Kidney epithelial cell (primary cell): ENCODE measurements around the gene METTL26. TPM values are rescaled to one million over a fixed set of nuclear protein-coding genes. Genes with fewer than 3 reads are reported as not detected.

Experiments
- DNase-seq: peaks from one replicate; pipeline ENCODE4 v3.0.0-alpha.2; 2010; ENCODE audit warnings: low read depth
- H3K27me3 ChIP-seq: 2 replicates; pipeline ENCODE4 v1.6.0; 2011; ENCODE audit warnings: low read length; ENCODE audit not compliant: control insufficient read depth, insufficient read depth
- H3K36me3 ChIP-seq: 2 replicates; pipeline ENCODE4 v1.5.1; 2011; ENCODE audit warnings: low read length; ENCODE audit not compliant: control insufficient read depth, insufficient read depth
- H3K4me3 ChIP-seq: 2 replicates; pipeline ENCODE4 v1.5.1; 2011; ENCODE audit warnings: low read depth, mild to moderate bottlenecking, control low read depth, low read length
- CTCF ChIP-seq: IDR thresholded peaks from 2 replicates; pipeline ENCODE4 v1.5.1; 2011; ENCODE audit warnings: mild to moderate bottlenecking, moderate library complexity, low read length, control low read depth, inconsistent platforms; ENCODE audit not compliant: insufficient read depth, poor library complexity, severe bottlenecking
- total RNA-seq: library from RNA; depleted of rRNA; stranded (reverse); fragments of >200 nt; gene quantifications from 2 replicates; pipeline ENCODE4 v1.2.3, GENCODE V29; 2015

The METTL26 gene
- total RNA-seq, 1 donor from 2014 or later, result 170 TPM

- Histone ChIP-seq H3K27me3 (no peaks in the 10 kb centered on the region), H3K36me3 (no peaks in the 10 kb centered on the region), H3K4me3 (no peak overlapping the region)
- TF ChIP-seq CTCF, result no peak
- no peak for DNase-seq
Measured at GRCh38 chr16:615122-615521, 21.0 kb downstream of the METTL26 start.

- no peak for DNase-seq
- H3K36me3 ChIP-seq, result no peaks in the 10 kb centered on the region
- TF ChIP-seq CTCF, result peak; percentile 71
Measured at GRCh38 chr16:610513-611381, 25.4 kb downstream of the METTL26 start.

GRCh38 chr16:609984-610383 lies 26.1 kb downstream of the METTL26 start:
- no peak for DNase-seq
- H3K27me3 ChIP-seq, result no peaks in the 10 kb centered on the region
- no peaks in the 10 kb centered on the region for H3K36me3 ChIP-seq
- H3K4me3 ChIP-seq, result no peak overlapping the region
- no peak for TF ChIP-seq CTCF

More at GRCh38 chr16:610513-611381, 25.4 kb downstream of the METTL26 start:
- Histone ChIP-seq H3K27me3 (no peaks in the 10 kb centered on the region), H3K4me3 (no peak overlapping the region)

- no peak for TF ChIP-seq CTCF
- H3K36me3 ChIP-seq, result no peaks in the 10 kb centered on the region
- H3K4me3 ChIP-seq, result no peak overlapping the region
- no peak for DNase-seq
- H3K27me3 ChIP-seq, result no peaks in the 10 kb centered on the region
Measured at GRCh38 chr16:609316-609715, 26.8 kb downstream of the METTL26 start.

- no peaks in the 10 kb centered on the region for H3K36me3 ChIP-seq
- no peak for TF ChIP-seq CTCF
- DNase-seq, result no peak
- H3K4me3 ChIP-seq, result no peak overlapping the region
- H3K27me3 ChIP-seq, result no peaks in the 10 kb centered on the region
Measured at GRCh38 chr16:608019-608418, 28.1 kb downstream of the METTL26 start.
